Fibroblast of the aortic adventitia (primary cell): ENCODE measurements around the gene CCL23. TPM values are rescaled to one million over a fixed set of nuclear protein-coding genes. Genes with fewer than 3 reads are reported as not detected.

Experiments used
- DNase-seq: peaks from one replicate; pipeline ENCODE4 v3.0.0-alpha.2; 2010; ENCODE audit warnings: low read depth
- H3K4me3 ChIP-seq: 2 replicates; pipeline ENCODE4 v1.5.1; 2011; ENCODE audit warnings: low read depth, mild to moderate bottlenecking, control low read depth, low read length, moderate library complexity
- CTCF ChIP-seq: IDR thresholded peaks from 2 replicates; pipeline ENCODE4 v1.5.1; 2011; ENCODE audit warnings: mild to moderate bottlenecking, low read length, control low read depth, inconsistent platforms; ENCODE audit not compliant: insufficient read depth
- total RNA-seq: library from RNA; depleted of rRNA; stranded (reverse); fragments of >200 nt; gene quantifications from 2 replicates; pipeline ENCODE4 v1.2.3, GENCODE V29; 2012; ENCODE audit warnings: low replicate concordance

Gene CCL23
- not detected in 2 replicates for total RNA-seq

GRCh38 chr17:36017799-36018198 lies at the start of gene CCL23:
Gene CCL23 (minus strand): TSS chr17:36017972. CDS start chr17:36017897, 75 bp downstream.
- DNase-seq = no peak
- TF ChIP-seq CTCF = no peak

GRCh38 chr17:36066365-36066985 lies 48.7 kb upstream of the CCL23 start:
- no peak overlapping the region for H3K4me3 ChIP-seq
- no peak for DNase-seq
- no peak for TF ChIP-seq CTCF

More at GRCh38 chr17:36017799-36018198, at the start of gene CCL23:
- H3K4me3 ChIP-seq = no peak within 1 kb of the TSS

GRCh38 chr17:36063786-36064541 lies 46.2 kb upstream of the CCL23 start, which contains the start of gene CCL18:
Gene CCL18 (plus strand): TSS chr17:36064272. CDS start chr17:36064343, 71 bp downstream.
- no peak for DNase-seq
- no peak for TF ChIP-seq CTCF
- no peak within 1 kb of the TSS for H3K4me3 ChIP-seq

GRCh38 chr17:36060816-36061215 lies 43.0 kb upstream of the CCL23 start:
- TF ChIP-seq CTCF = no peak
- no peak overlapping the region for H3K4me3 ChIP-seq
- no peak for DNase-seq

GRCh38 chr17:36059406-36059805 lies 41.6 kb upstream of the CCL23 start:
- no peak for TF ChIP-seq CTCF
- no peak for DNase-seq
- H3K4me3 ChIP-seq = no peak overlapping the region

- H3K4me3 ChIP-seq = no peak overlapping the region
- no peak for DNase-seq
- no peak for TF ChIP-seq CTCF
Observed at GRCh38 chr17:36057911-36058310, 40.1 kb upstream of the CCL23 start.
